Osteoblast (primary cell): Measurements from ENCODE around the gene FILIP1L. TPM values are rescaled to one million over a fixed set of nuclear protein-coding genes. Genes with fewer than 3 reads are reported as not detected.

Source experiments
- DNase-seq: peaks from one replicate; pipeline ENCODE4 v3.0.0; 2011; ENCODE audit warnings: low spot score, mixed read lengths; ENCODE audit not compliant: insufficient read length; ENCODE audit errors: missing footprints
- H2AFZ ChIP-seq: 2 replicates; pipeline ENCODE4 v1.6.0; 2011; ENCODE audit warnings: mild to moderate bottlenecking, low read length
- H3K27ac ChIP-seq: 2 replicates; pipeline ENCODE4 v1.5.1; 2011; ENCODE audit warnings: mild to moderate bottlenecking, low read depth, low read length, moderate library complexity
- H3K27me3 ChIP-seq: 2 replicates; pipeline ENCODE4 v1.6.0; 2012; ENCODE audit warnings: mild to moderate bottlenecking, control low read depth, inconsistent platforms, low read length, moderate library complexity; ENCODE audit not compliant: insufficient read depth
- H3K36me3 ChIP-seq: 2 replicates; pipeline ENCODE4 v1.5.1; 2011; ENCODE audit warnings: mild to moderate bottlenecking, low read length, control low read depth, moderate library complexity; ENCODE audit not compliant: insufficient read depth
- H3K4me1 ChIP-seq: 2 replicates; pipeline ENCODE4 v1.5.1; 2011; ENCODE audit warnings: mild to moderate bottlenecking, low read length, control low read depth, moderate library complexity; ENCODE audit not compliant: insufficient read depth
- H3K4me2 ChIP-seq: 2 replicates; pipeline ENCODE4 v1.6.0; 2011; ENCODE audit warnings: mild to moderate bottlenecking, low read length; ENCODE audit not compliant: insufficient read depth
- H3K4me3 ChIP-seq: fragments of 200-600 bp; sonication (generic); 3 replicates; pipeline ENCODE4 v1.5.1; 2012; ENCODE audit warnings: mild to moderate bottlenecking, low read length, inconsistent platforms; ENCODE audit not compliant: insufficient read depth
- H3K79me2 ChIP-seq: 2 replicates; pipeline ENCODE4 v1.6.0; 2012; ENCODE audit warnings: mild to moderate bottlenecking, low read length, control low read depth, inconsistent platforms; ENCODE audit not compliant: insufficient read depth
- H3K9me3 ChIP-seq: 2 replicates; pipeline ENCODE4 v1.5.1; 2011; ENCODE audit warnings: low read depth, low read length, control low read depth
- H4K20me1 ChIP-seq: 2 replicates; pipeline ENCODE4 v1.6.0; 2012; ENCODE audit warnings: mild to moderate bottlenecking, low read length, control low read depth; ENCODE audit not compliant: insufficient read depth
- CTCF ChIP-seq: IDR thresholded peaks from 2 replicates; pipeline ENCODE4 v1.5.1; 2011; ENCODE audit warnings: mild to moderate bottlenecking, low read depth, low read length, moderate library complexity; ENCODE audit errors: extremely low read depth
- total RNA-seq: library from RNA; depleted of rRNA; stranded (reverse); fragments of >200 nt; gene quantifications from 2 replicates; pipeline ENCODE4 v1.2.3, GENCODE V29; 2012

FILIP1L gene
- total RNA-seq, 1 donor: 5.8 TPM

GRCh38 chr3:100104817-100105413 lies 9.4 kb downstream of the FILIP1L start:
- Histone ChIP-seq H3K4me1 (peaks cover 36% of the 10 kb centered on the region), H3K27me3 (no peaks in the 10 kb centered on the region), H3K79me2 (no peaks in the 10 kb centered on the region), H4K20me1 (no peaks in the 10 kb centered on the region), H2AFZ (no peak overlapping the region), H3K4me3 (no peak overlapping the region), H3K27ac (peak overlapping the region; percentile 47), H3K9me3 (no peaks in the 10 kb centered on the region), H3K36me3 (no peaks in the 10 kb centered on the region), H3K4me2 (no peak overlapping the region)
- no peak for TF ChIP-seq CTCF
- no peak for DNase-seq

- Histone ChIP-seq H3K9me3 (no peaks in the 10 kb centered on the region), H3K4me3 (no peak overlapping the region), H3K4me2 (no peak overlapping the region), H4K20me1 (no peaks in the 10 kb centered on the region), H3K79me2 (no peaks in the 10 kb centered on the region), H3K27me3 (no peaks in the 10 kb centered on the region), H2AFZ (peak overlapping the region; percentile 58), H3K4me1 (peaks cover 40% of the 10 kb centered on the region), H3K27ac (peak overlapping the region; percentile 47), H3K36me3 (no peaks in the 10 kb centered on the region)
- no peak for DNase-seq
- no peak for TF ChIP-seq CTCF
These were observed 9.9 kb downstream of the FILIP1L start for GRCh38 chr3:100104442-100104798.

- peak; percentile 25 for DNase-seq
- H3K4me1 ChIP-seq: peaks cover 40% of the 10 kb centered on the region
- H3K27ac ChIP-seq: peak overlapping the region; percentile 47
- no peak overlapping the region for H3K4me3 ChIP-seq
- no peaks in the 10 kb centered on the region for H3K36me3 ChIP-seq
- H3K79me2 ChIP-seq: no peaks in the 10 kb centered on the region
- no peaks in the 10 kb centered on the region for H3K27me3 ChIP-seq
- no peak for TF ChIP-seq CTCF
- no peak overlapping the region for H3K4me2 ChIP-seq
- H4K20me1 ChIP-seq: no peaks in the 10 kb centered on the region
- no peaks in the 10 kb centered on the region for H3K9me3 ChIP-seq
- H2AFZ ChIP-seq: peak overlapping the region; percentile 58
These were observed 10.5 kb downstream of the FILIP1L start for GRCh38 chr3:100103558-100104441.

GRCh38 chr3:100102757-100103156 lies 11.5 kb downstream of the FILIP1L start:
- no peaks in the 10 kb centered on the region for H3K79me2 ChIP-seq
- H2AFZ ChIP-seq: no peak overlapping the region
- H4K20me1 ChIP-seq: no peaks in the 10 kb centered on the region
- no peak overlapping the region for H3K4me3 ChIP-seq
- peaks cover 49% of the 10 kb centered on the region for H3K4me1 ChIP-seq
- no peak for DNase-seq
- TF ChIP-seq CTCF: no peak
- H3K36me3 ChIP-seq: no peaks in the 10 kb centered on the region
- no peaks in the 10 kb centered on the region for H3K9me3 ChIP-seq
- H3K27ac ChIP-seq: no peak overlapping the region
- H3K27me3 ChIP-seq: no peaks in the 10 kb centered on the region
- no peak overlapping the region for H3K4me2 ChIP-seq
